Endometrium (tissue), 2 donors: ENCODE data around the gene CENPP.

Source experiments
- FAIRE-seq: peaks from 2 replicates; lab custom pipeline; 2012; peaks lifted over from hg19 to GRCh38; lab: Jason Lieb, UNC
- donor health status: control.
- donor health status: control.

Gene CENPP

DNA sequence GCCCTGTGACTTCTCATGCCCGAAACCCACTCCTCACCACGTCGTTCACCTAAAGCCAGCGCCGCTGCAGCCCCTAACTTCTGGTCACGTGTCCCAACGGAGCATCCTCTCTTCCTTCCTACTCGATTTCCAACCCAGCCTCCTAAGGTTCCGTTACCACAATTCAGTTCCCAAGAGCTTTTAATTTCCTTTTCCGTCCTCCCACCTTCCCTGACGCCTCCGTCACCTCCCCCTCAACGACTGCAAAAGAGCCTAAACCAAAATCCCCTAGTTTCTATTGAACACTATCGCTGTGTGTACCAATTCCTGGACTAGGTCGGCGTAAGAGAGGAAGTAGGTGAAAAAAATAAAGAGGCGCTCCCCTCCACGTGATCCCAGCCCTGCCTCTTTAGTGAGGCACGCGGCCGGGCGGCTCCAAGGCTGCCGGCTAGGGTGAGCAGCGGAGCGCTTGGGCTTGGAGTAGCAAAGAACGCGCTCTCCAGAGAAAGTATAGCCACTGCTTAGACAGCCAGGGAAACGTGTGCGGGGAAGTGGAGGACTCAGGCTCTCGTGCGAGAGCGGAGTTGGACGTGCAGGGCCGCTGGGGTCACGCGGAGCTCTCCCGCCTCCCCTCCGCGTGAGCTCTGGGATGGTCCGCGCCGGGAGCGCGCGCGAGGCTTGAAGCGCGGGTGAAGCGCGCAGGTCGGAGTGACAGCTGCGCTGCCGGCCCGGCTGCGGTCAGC lies at the start of gene CENPP, which contains the start of gene NOL8:
Gene CENPP, plus strand, starts transcription at position 685 of the 722 bp plus-strand sequence.
Gene NOL8, minus strand, starts transcription at position 82 of the 722 bp plus-strand sequence. CDS start 1,189 bp downstream, outside the sequence.
- peak; percentile 8 for FAIRE-seq

DNA sequence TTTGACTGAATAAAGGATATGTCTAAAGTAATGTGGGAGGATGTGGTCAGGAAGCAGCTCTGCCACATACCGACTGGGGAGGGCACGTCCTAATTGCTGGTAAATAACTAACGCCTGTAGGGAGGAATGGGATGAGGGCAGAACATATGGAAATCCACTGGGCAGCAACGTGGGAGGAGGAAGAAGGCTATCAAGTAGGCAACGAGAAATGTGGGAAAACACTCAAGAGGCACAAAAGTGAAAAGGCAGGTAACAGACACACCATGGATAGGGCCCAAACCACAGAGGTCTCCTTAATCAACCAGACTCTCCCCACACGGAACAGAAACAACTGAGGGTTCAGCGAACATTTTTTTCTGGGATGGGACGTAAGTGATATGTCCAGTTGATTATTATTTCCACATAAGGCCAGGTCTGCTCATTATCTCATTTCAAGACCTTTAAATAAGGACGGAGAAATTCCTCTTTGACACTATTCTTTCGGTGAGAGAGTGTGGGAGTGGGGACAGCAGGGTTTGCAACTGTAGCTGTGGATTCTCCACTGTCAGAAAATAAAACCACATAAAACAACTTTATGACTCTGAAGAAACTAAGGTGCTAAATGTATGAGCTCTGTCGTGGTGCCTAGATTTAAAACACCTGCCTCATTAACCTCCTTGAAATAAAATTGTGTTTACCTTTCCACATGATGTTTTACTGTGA lies 49.3 kb upstream of the CENPP start:
- peak; percentile 33 for FAIRE-seq

- no peak for FAIRE-seq
Observed at GRCh38 chr9:92278110-92278509, 47.6 kb upstream of the CENPP start.

DNA sequence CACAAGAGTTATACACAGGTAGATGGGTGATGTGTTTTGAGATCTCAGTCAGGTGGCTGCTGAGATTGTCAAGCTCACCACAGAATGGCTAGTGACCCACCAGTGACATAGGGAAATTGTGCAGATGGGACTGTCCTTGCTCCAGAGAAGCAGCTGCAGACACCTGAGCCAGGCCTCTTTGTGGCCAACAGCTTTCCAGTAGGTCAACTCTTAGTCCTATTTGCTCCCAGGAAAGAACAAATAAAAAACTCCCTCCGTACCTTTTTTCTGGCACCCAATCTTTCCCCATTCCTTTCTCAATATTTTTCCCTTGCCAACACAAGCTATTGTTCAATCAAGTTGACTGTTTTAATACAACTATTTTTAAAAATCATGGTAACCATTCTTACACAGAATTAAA lies 46.5 kb upstream of the CENPP start:
- FAIRE-seq = no peak

DNA sequence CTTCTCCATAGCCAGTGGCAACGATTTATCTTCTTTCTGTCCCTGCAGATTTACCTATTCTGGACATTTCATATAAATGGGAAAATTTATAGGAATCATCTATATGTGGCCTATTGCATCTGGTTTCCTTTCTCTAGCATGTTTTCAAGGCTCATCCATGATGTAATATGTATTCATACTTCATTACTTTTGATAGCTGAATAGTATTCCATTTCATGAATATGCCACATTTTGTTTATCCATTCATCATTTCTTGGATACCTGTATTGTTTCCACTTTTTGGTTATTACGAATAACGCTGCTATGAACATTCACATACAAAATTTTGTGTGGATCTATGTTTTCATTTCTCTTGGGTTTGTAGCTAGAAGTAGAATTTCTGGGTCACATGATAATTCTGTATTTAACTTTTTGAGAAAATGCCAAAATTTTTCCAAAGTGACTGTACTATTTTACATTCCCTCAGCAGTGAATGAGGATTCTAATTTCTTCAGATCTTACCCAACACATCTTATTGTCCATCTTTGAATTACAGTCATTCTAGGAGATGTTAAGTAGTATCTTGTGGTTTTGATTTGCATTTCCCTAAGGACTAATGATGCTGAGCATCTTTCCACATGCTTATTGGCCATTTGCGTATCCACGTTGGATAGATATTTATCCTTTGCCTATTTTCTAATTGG lies 35.9 kb upstream of the CENPP start:
- no peak for FAIRE-seq

GRCh38 chr9:92290785-92291429 lies 34.8 kb upstream of the CENPP start:
- no peak for FAIRE-seq

DNA sequence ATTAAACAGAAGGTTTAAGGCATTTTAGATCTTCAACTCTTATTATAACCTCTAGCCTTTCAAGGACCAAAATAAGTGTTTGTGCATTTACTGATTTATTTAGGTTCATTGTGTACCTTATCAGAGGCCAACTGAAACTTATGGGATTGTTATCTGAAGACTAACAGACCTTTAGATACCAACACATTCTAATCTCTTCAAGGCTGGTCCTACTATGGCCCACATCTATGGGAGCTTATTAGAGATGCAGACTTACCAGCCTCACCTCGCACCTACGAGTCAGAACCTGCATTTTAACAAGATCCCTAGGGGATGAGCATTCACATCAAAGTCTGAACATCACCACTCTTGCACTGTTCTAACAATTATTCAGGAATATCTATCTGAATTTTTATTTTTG lies 34.2 kb upstream of the CENPP start:
- no peak for FAIRE-seq

DNA sequence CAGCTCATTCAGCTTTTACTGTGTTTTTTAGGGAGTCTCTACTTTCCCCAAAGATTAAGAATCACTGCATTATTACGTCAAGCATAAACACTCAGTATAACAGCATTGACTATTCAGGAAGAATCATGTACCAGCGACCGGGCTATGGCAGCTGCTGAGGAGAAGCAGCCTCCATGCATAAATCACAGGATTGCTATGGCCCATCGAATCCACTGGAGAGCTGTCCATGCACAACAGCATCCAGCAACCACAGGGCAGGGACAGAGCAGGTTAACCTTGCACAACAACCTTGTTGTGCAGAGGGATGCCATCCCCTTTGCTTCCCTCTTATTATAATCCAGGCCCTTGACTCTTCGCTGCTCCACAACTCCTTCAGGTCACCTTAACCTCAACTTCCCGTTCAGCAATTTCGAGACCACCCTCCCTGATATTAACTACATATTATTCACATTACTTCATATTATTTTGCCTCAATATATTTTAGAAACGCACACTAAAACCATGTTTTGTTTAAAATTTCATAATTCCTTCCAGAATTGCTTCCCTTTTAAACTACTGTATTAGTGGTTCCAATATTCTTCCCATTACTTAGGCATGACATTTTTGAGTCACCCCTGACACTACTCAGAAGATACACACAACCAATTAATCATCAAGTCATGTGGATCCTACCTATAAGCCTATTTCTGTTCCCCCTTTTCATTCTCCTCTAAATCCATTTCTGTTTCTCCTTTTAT lies 33.2 kb upstream of the CENPP start:
- FAIRE-seq = no peak

- FAIRE-seq = no peak
Observed at GRCh38 chr9:92293075-92293354, 32.7 kb upstream of the CENPP start.

GRCh38 chr9:92293452-92294296 lies 32.1 kb upstream of the CENPP start, which contains the start of gene IARS1:
IARS1 (minus strand) TSS chr9:92293697; CDS start chr9:92289419, 4,278 bp downstream.
- FAIRE-seq = peak; percentile 75

GRCh38 chr9:92294297-92294676 lies 31.5 kb upstream of the CENPP start:
- FAIRE-seq = no peak

GRCh38 chr9:92295240-92295790 lies 30.4 kb upstream of the CENPP start:
- FAIRE-seq = no peak

DNA sequence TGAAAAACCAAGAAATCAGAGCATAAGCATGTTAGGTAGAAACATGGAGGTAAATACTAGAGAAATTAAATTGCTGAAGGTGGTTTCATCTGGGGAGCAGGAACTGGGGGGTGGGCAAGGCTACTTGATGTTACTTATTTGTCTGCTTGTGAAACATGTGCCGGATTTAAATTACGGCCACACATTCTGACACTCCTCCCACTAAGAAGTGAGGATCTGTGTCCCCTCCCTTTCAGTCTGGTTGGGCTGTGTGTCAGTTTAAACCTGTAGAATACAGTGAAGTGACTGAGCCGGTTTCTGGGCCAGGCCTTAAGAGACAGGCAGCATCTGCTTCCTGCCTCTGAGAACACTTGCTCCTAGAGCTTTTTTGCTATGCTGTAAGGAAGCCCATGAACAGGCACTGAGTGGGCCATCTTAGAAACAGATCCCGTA lies 29.9 kb upstream of the CENPP start:
- no peak for FAIRE-seq

DNA sequence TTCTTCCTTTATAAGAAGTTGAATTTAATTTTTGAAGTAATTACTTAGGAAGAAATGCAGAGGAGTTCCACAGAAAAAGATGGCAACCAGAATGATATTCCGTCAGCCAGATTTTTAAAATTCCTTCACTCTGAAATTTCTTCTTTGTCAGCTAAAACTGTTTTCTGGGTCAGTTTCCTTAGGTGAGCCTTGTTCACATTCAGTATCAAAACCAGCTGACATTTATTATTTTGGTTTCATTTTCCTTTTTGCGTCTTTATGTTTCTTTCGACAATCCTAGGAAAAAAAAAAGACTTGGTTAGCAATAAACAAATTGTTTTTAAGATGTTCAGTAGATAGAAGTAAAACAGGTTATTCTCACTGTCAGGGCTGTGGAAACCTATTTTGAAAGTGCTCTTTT lies 28.1 kb upstream of the CENPP start:
- no peak for FAIRE-seq

GRCh38 chr9:92298036-92298435 lies 27.7 kb upstream of the CENPP start:
- no peak for FAIRE-seq

GRCh38 chr9:92299116-92299515 lies 26.6 kb upstream of the CENPP start:
- FAIRE-seq = no peak

DNA sequence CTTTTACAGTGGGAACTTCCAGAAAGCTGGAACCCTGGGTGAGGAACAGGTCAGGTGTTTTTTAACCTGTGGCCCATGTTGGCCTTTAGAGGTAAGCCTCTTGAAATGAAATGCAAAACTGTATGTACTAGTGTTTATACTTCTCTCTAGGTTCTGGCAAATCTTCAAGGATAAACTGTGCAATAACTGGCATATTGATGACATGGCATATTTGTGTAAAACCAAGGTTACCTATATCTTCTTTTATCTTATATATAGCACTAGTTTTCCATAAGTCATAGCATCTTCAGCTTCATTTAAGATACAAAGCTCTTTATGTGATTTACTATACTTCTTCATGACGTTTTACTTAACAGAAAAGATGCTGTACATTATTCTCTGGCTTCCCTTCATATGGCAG lies 24.8 kb upstream of the CENPP start:
- FAIRE-seq = no peak

- no peak for FAIRE-seq
Observed at GRCh38 chr9:92308893-92309292, 16.9 kb upstream of the CENPP start.

DNA sequence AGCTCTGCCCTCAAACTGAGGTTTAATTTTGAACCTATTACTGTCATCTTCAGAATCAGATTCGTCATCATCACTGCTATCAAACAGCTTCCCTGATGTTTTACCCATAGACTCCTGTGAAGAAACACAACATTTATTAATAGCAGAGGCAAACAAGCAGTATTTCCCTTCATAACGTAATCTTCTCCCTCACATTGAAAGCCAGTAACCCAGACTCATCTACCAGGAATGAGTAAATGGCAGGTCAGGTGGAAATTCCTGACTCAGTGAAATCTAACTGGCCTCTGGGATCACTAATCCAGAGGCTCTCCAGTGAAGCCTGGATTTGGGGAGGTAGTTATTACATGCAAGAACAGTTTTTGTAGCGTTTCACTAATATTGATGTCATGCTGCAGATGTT lies 15.2 kb upstream of the CENPP start:
- no peak for FAIRE-seq

DNA sequence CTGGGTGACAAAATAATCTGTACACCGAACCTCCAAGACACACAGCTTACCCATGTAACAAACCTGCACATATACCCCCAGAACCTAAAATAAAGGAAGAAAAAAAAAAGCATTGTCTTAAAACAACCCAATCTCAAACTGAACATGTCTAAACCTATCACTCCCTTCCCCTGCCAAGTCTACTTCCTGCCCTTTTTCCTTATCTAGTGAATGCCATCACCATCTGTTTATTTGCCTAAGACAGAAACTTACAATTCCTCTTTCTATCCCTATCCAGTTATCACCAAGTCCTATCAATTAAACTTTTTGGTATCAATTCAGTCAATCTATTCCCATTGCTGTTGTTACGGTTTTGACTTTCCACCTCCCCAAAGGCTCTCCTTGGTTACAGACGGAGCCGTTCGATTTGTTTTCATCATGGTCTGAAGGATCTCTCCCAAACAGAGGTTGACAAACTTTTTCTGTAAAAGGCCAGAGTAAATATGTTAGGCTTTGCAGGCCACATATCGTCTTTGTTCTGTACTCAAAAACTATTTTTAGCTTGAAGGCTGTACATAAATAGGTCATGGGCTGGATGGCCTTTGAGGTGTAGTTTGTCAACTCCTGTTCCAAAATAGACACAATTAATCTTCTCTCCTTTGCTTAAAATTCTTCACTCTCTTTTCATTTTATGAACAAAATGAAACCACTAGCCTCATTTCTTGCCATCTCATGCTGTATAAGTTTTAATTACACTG lies 12.7 kb upstream of the CENPP start:
- no peak for FAIRE-seq
